HPDE6-E6E7 (cell line): Measurements from ENCODE around the gene IQGAP2.

ENCODE experiments used
- DNase-seq: peaks from one replicate; pipeline ENCODE4 v3.0.0; 2011; ENCODE audit warnings: missing footprints; ENCODE audit errors: extremely low spot score

The IQGAP2 gene

DNA sequence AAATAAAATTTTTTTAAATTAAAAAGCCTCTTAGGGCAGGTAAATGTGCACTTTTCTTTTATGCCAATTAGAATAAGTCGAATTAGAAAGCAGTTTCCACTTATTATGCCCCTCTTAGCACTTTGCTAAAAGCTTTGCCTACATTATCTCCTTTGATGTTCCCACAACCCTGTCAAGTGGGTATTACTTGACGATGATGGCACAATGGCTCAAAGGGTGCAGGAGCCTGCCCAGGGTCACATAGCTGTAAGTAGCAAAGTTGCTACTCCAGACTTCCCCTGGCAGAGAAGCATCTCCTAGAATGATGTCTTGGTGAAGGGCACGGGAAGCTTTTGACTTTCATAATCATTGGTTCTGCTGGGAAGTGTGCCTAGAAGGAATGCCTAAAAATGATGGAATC is 18.4 kb upstream of the IQGAP2 start:
- no peak for DNase-seq

DNA sequence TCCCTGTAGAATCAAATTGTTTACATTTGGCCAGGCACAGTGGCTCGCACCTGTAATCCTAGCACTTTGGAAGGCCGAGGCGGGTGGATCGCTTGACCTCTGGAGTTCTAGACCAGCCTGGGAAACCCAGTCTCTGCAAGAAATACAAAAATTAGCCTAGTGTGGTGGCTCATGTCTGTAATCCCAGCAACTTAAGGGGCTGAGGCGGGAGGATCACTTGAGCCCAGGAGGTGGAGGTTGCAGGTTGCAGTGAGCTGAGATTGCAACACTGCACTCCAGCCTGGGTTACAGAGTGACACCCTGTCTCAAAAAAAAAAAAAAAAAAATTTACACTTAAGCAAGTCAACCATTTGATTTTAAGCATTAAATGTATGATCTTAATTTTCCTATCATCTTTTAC is 17.5 kb upstream of the IQGAP2 start:
- no peak for DNase-seq

DNA sequence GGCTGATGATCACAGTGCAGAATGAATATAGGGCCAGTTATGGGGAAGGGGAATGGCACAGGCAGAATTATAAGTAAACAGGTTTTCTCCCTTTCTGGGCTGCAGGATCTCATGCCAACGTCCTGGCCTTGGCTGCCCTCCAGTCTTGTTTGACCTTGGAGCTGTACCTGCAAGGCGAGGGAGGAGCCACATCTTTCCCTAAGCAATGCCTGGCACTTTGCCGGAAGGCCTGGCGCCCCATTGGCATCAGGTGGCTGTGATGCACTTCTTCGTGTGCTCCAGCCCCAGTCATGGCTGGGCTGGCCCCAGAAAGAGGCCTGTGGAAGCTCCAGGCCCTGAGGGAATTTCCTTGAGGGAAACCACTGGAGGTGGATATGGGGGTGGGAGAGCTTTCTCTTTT is 16.7 kb upstream of the IQGAP2 start:
- DNase-seq = no peak

DNA sequence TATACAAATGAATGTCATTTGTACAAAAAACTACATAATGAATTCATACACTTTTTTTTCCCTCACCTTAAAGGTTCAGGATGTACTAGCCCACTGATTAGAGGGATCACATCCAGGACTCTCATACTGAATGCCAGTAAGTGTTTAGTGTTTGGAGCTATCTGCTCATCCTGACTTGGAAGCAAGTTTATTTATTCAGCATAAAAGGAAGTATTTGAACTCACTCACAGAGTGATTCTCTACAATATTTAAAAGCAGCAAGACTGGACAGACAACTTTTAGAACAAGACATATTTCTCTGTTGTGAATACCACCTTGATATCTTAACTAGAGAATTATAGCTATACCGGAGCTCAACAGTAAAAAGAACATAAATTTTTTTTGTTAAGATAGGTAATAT is 14.8 kb upstream of the IQGAP2 start:
- DNase-seq = no peak

DNA sequence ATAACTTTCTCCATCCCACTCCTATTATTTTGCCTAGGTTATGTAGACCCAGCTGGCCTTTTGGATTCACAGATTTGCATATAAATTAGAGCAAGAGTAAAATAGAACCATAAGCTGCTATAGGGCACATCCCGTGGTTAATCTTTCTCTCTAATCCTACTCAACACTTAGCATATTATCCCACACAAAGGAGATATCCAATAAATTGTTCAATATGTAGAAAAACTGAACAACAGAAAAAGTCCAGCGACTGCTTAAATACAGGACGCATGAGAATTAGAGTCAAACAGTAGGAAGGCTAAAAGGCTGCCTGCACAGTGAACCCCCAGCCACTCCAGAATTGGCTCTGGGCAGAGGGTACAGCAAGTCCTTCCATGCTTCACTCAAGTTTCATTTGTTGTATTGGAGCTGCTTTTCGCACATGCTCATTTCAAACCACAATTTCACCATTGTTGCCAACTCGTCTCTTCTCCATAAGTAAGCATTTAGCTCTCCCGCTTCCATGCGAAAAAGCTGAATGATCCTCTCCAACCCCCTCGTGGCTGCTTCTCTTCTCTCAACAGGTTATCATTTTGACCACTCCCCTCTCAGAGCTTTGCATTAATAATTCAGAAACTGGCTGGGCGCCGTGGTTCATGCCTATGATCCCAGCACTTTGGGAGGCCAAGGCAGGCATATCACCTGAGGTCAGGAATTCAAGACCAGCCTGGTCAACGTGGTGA is 14.1 kb upstream of the IQGAP2 start:
- DNase-seq = no peak

DNA sequence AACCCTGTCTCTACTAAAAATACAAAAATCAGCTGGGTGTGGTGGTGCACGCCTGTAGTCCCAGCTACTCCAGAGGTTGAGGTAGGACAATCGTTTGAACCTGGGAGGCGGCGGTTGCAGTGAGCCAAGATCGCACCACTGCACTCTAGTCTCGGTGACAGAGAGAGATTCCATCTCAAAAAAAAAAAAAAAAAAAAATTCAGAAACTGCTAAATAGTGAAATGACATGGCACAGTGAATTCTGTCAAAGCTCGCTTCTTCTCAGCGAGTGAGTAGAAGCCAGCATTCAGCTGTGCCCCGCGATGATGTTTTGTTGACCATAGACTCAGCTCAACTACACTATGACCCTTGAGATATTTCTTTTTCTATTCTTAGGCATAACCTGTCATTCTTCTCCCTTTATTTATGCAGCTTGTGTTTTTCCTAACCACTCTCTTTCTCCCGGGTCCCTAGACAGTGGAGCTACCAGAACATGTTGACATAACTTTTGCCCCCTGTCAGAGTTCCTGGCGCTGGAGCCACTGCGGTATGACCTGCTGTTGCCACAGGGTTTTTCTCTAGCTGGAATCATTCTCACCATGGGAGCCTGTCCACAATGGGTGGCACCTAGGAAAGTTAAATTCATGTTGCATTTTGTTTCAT is 13.5 kb upstream of the IQGAP2 start:
- DNase-seq = no peak

DNA sequence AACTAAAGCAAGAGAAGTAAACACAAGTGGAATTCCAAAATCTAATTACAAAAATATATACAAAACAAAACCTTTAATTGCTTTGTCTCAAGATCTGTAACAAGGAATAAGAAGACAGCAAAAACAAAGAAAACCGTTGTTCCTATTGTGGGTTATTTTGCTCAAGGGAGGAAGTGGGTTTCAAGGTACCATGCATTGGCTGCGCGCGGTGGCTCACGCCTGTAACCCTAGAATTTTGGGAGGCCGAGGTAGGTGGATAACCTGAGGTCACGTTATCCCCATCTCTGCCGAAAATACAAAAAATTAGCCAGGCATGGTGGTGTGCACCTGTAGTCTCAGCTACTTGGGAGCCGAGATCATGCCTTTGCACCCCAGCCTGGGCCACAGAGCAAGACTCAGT is 12.1 kb upstream of the IQGAP2 start:
- DNase-seq = no peak

DNA sequence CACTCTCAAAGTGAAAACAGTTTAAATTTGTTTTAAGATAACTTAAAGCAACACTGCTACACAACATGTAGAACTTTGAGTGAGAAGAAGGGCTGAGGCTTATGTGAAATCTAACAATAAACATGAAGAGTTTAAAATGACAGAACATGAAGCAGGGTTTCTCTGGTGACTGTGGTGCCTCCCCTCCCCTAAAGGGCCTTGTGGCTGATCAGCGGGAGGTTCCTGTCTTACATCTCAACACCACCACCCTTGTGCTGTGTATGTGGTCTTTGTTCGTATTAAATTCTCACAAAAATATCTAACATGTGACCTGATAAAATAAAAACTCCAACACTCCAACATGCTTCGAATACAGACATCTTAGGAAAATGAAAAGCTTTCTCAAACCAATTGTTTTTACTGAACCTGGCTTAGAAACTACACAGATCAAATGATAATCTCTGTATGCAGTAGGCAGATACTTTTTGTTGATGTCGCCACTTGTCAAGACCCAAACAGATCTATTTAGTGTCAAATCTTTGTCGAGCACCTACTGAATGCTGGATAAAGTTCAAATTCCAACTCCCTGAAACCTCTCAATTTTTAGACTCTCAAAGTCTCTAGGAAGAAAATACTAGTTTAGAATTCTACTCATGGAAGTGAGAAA is 9.9 kb upstream of the IQGAP2 start:
- no peak for DNase-seq

DNA sequence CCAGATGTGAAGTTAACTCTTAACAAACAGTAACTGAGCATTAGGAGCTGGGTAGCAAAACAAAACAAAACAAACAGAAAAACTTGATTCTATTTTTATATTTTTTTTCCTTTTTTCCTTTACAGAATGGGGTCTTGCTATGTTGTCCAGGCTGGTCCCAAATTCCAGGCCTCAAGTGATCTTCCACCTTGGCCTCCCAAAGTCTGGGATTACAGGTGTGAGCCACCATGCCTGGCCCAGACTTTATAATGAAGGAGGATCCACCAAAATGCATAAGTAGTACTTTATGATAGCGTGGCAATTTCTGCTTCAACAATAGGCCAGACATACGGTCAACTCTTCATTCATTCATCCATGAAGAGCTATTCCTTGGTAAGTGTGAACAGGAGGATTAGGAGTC is 5.9 kb upstream of the IQGAP2 start:
- DNase-seq = no peak

DNA sequence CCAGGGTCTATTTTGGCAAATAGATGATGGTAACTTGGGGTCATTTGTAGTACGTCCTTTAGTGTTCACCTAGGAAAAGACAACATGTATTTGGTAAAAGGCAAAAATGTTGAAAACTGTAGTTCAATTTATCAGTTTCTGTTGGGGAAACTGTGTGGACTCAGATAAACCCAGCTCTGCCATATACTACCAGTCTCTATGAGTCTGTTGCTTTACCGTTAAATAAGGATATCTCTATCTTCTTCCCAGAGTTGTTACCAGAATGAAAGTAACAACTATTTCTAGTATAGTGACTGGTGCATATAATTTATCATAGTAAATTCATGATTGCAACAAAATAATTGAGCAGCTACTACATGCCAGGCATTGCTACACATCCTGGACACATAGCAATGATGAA is 3.8 kb upstream of the IQGAP2 start:
- no peak for DNase-seq

DNA sequence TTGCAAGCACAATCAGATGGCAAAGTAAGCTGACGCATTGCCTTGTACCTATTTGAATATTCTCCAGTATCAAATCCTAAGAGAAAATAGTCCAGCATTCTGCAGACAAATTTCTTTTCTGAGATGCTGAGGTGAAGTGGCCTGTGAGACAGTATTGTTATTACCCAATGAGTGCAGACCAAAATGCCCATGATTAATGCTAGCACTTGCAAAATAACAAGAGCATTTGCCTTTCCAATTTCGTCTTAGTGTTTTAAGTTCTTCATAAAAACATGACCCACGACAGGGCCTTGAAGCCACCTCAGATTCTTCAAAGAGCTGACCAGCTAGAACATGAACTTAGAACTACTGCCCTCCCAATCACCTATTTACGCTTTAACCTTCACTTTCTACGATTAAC is 2.6 kb upstream of the IQGAP2 start:
- no peak for DNase-seq

DNA sequence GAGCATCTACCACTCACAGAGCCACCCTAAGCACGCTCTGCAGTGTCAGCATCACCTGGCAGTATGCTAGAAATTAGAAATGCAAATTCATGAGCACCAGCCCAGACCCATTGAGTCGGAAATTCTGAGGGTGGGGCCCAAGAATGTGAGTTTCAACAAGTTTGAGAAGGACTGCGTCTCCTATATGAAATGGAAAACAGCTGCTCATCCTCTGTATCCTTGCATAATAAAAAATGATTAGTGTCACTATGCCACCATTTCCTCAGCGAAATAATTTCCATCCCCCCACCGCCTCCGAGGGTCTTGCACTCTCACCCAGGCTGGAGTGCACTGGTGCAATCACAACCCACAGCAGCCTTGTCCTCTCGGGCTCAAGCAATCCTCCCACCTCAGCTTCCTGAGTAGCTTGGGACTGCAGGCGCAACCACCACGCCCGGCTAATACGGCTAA is 1.3 kb upstream of the IQGAP2 start:
- no peak for DNase-seq

DNA sequence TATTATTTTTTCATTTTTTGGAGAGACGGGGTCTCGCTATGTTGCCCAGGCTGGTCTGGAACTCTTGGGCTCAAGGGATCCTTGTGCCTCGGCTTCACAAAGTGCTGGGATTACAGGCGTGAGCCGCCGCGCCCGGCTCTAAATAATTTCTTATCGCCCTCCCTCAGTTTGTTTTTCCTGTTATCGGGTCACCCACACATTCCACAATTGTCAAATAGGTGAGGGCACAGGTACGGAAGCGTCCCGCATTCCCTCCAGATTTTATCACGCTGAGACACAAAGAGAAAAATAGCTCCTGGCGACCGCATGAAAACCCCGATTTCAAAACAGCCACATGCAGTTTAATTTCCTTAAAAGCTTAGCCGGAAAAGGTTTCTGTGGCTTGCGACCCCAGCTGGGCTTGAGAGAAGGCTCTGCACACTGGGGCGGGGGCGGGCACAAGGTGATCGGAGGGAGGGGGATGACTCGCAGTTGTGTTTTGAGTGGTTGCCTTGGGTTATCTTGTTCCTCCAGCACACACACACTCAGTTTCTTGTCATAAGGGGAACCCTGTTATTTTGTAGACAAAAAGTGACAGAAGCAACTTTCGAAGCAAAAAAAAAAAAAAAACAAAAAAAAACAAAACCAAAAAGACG is 717 bp upstream of the IQGAP2 start:
- no peak for DNase-seq

DNA sequence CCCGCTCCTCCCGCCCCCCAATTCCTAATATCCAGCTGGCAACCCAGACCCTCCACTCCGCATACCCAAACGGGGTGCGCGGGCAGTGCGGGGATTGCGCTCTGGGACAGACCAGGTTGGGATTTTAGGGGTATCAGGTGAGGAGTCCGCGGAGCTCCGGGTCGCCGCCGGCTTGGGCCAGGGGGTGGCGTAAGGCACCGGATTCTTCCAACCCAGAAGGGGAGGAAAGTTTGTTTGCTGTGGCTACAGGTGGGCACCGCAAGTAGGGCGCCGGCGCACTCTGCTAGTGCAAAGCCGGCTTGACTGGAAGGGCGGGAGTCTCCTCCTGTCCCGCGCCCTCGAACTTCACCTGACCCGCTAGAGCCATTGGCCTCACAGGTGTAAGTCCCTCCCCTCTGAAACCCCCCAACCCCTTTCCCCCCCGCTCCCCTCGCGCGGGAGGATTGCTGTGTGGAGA is 709 bp downstream of the IQGAP2 start:
- no peak for DNase-seq

DNA sequence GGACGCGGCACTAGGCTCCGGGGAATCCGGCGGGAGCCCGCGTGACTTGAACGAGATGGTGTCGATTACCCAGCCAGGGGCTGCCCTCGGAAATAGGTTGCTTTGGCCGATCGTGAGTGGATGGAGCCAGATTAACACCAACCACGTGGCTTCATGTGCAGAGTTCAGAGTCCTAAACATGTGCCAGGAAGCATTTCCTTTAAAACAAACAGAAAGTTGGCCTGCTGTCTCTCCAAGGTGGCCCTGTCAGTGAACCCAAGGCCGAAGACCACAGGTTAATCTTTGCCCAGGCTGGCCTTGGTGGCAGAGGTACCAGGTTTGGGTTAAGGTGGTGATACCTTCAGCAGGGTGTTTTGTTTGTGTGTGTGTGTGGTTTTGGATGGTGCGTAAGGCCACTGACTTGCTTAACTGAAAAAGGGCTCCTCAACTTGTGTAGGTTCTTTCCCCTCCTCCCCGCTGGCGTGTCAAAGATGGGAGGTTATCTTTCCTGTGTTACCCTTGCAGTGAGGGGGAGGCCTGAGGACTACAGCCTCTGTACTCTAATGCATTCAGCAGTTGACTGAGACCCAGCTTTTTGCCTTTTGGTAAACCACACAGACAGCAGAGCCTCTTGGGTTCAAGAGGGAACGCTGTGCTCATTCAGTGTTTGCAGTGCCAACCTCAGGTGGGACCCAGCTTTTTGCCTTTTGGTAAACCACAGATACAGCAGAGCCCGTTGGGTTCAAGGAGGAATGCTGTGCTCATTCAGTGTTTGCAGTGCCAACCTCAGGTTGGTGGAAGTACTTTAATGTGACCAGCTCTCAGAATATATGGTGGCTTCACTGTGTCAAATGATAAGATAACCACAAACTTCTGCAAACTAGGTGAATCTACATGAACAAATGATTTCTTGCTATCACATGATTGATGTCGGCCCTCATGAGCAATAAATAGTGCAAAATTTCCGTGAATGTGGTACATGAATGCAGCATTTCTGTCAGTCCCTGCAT is 1.4 kb downstream of the IQGAP2 start:
- no peak for DNase-seq

DNA sequence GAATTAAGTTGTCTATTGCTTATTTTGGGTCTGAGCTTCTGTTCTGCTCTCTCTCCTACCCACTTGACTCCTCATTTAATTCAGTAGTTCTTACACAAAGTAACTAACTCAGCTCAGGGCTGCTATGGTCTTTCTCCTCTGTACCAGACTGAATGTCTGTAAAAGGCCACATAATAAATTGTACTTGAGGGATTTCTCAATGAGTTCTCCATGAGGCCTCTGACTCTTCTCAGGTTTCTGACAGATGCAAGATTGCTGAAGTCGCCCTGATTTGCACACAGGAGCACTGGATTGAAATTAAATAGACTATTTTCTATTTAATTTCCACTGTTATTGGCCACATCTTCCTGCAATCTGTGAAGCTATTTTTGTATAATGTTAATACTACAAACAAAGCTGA is 2.9 kb downstream of the IQGAP2 start:
- DNase-seq = no peak

DNA sequence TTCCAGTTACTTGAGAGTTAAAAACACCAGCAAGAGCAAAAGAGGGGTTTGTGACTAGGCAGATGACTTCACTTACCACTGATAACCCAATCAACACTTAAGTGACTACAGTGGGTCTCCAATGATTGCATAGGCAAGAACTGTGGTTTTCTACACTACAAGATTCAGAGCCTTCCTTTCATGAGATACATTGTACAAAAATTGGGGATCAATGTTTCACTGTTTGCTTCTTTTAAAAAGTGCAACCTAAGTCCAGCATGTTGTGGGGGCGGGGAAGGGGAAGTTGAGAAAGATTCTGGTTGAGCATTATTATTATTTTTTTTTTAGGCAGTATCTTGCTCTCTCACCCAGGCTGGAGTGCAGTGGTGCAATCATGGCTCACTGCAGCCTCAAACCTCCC is 3.6 kb downstream of the IQGAP2 start:
- no peak for DNase-seq

DNA sequence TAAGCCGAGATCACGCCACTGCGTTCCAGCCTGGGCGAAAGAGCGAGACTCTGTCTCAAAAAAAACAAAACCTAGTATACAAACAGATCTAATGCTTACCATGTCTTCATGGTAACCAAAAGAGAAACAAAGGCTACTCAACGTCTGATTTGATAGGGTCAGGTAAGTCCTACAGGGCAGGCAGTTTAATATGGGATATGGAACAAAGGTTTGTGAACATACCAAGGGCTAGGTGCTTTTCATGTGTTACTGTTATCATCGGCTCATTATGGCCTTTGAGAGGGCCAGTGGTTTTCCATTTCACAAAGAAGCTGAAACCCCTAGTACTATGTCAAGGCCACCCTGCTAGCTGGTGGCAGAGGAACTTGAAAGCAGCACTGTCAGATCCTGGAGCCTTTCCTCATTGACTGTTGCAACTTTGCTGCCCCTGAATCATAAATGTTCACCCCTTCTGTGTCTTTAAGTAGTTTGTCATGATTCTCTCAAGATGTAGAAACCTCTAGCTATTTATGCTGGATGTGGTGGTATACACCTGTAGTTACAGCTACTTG is 5.1 kb downstream of the IQGAP2 start:
- DNase-seq = no peak

DNA sequence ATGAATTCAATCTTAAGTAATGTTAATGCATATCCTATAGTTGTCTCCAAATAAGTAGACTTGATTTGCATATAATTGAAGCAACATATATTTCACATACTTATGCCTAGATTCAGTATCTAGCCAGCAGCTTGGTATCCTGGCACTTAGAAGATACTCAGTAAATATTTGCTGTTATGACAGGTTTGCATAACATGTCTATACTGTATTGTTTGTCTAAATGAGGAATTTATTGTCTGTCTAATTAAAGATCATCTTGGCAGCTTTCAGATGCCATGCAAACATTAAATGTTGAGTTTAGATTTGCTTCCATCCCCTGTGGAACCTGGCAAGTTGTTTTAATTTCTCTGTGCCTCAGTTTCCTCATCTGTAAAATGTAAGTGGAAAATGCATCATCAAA is 9.4 kb downstream of the IQGAP2 start:
- DNase-seq = no peak

DNA sequence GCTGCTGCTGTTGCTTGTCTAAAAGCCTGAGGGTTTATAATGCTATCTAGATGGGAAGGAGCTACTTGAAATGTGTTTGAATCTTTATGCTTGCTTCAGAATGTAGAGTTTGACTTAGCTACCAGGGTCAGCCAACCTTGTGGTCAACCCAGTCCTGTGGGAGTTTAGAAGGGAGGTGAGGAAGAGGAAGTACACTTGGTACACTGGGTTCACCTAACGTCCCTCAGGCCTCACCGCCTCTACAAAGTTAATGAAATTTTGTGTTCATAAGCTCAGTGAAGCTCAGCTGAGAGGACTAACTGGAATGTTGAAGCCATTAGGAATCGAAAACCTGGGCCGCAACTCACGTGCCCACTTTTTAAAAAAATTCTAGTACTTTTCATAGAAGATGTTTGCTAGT is 10.7 kb downstream of the IQGAP2 start:
- DNase-seq = no peak

DNA sequence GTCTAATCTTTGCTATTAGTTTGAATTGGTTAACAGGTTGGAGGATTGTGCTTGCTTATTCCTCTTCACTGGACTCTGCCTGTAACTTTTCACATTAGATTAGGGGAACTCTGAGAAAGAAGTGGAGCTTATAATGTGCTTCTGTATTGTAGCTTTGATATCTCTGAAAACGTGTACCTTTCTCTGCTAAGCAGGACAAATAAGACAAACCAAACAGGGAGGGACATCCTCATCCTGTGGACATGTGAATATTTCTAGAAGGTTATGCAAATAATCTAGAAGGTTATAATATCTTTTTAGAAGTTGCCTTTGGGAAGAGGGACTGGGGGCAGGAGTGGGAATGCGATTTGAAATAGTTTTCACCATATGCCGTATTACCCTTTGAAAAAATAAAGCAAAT is 11.7 kb downstream of the IQGAP2 start:
- DNase-seq = no peak
